PFSK-1 (cell line): Measurements from ENCODE around the gene GALNS.

Experiments
- FOXP2 ChIP-seq: optimal IDR thresholded peaks from 2 replicates; pipeline ENCODE3; 2011; ENCODE audit warnings: borderline replicate concordance, control low read depth, inconsistent platforms; ENCODE audit not compliant: insufficient read depth; ENCODE audit errors: extremely low read length, extremely low read depth
- POLR2AphosphoS5 ChIP-seq: IDR thresholded peaks from 2 replicates; pipeline ENCODE4 v1.6.1; 2012; ENCODE audit warnings: low read depth, mild to moderate bottlenecking, control low read depth, low read length, moderate library complexity
- REST ChIP-seq, 2 experiments: IDR thresholded peaks; 2 replicates each; pipeline versions ENCODE4 v1.6.1 to v1.8.0; 2011 to 2012; ENCODE audit warnings: low read depth in 2 of 2, low read length in 2 of 2, control low read depth in 1 of 2, inconsistent platforms in 1 of 2, mild to moderate bottlenecking in 1 of 2, moderate library complexity in 1 of 2; ENCODE audit not compliant: insufficient read depth in 1 of 2
- SIN3A ChIP-seq: IDR thresholded peaks from 2 replicates; pipeline ENCODE4 v1.6.1; 2012; ENCODE audit warnings: mild to moderate bottlenecking, low read length, moderate library complexity, borderline replicate concordance; ENCODE audit not compliant: insufficient read depth
- TAF1 ChIP-seq: IDR thresholded peaks from 2 replicates; pipeline ENCODE4 v1.6.1; 2012; ENCODE audit warnings: low read length, control low read depth, borderline replicate concordance; ENCODE audit not compliant: insufficient read depth

Gene GALNS

GRCh38 chr16:88874938-88875599 is 18.3 kb upstream of the GALNS start:
- no peak for TF ChIP-seq TAF1
- TF ChIP-seq POLR2AphosphoS5, result no peak
- no peak for TF ChIP-seq REST (IDR thresholded peaks at IDR 0.05; ENCODE audit: insufficient read depth in 1 of 2, low read depth in 2 of 2, low read length in 2 of 2)
- no peak for TF ChIP-seq FOXP2
- TF ChIP-seq SIN3A, result no peak

- TF ChIP-seq SIN3A (no peak), TAF1 (no peak), POLR2AphosphoS5 (no peak), FOXP2 (no peak), REST (IDR thresholded peaks at IDR 0.05; ENCODE audit: insufficient read depth in 1 of 2, low read depth in 2 of 2, low read length in 2 of 2) (no peak)
Observed at GRCh38 chr16:88872650-88873331, 16.0 kb upstream of the GALNS start.

GRCh38 chr16:88871730-88872416 is 15.1 kb upstream of the GALNS start:
- TF ChIP-seq POLR2AphosphoS5 (no peak), SIN3A (no peak), REST (IDR thresholded peaks at IDR 0.05; ENCODE audit: insufficient read depth in 1 of 2, low read depth in 2 of 2, low read length in 2 of 2) (no peak), FOXP2 (no peak), TAF1 (no peak)

GRCh38 chr16:88871349-88871702 is 14.6 kb upstream of the GALNS start:
- no peak for TF ChIP-seq FOXP2
- no peak for TF ChIP-seq SIN3A
- TF ChIP-seq TAF1, result no peak
- no peak for TF ChIP-seq POLR2AphosphoS5
- TF ChIP-seq REST (IDR thresholded peaks at IDR 0.05; ENCODE audit: insufficient read depth in 1 of 2, low read depth in 2 of 2, low read length in 2 of 2), result no peak
